Activated CD8-positive, alpha-beta memory T cell treated with anti-CD3 and anti-CD28 coated beads, Interleukin-2, amount 50 U/mL, for 1 hour (primary cell): Measurements from ENCODE around the gene GLYATL1B.
"Not testable (repeated sequence)": the region's sequence is repeated elsewhere in the genome, so short reads cannot be mapped to it uniquely, and the experiment has no call there.

Experiments
- DNase-seq: peaks from one replicate; pipeline ENCODE4 v3.0.0-alpha.2; 2020; ENCODE audit errors: extremely low read depth

GLYATL1B gene

GRCh38 chr11:59095972-59096575 lies 10.0 kb downstream of the GLYATL1B start:
- DNase-seq: not testable (repeated sequence)

DNA sequence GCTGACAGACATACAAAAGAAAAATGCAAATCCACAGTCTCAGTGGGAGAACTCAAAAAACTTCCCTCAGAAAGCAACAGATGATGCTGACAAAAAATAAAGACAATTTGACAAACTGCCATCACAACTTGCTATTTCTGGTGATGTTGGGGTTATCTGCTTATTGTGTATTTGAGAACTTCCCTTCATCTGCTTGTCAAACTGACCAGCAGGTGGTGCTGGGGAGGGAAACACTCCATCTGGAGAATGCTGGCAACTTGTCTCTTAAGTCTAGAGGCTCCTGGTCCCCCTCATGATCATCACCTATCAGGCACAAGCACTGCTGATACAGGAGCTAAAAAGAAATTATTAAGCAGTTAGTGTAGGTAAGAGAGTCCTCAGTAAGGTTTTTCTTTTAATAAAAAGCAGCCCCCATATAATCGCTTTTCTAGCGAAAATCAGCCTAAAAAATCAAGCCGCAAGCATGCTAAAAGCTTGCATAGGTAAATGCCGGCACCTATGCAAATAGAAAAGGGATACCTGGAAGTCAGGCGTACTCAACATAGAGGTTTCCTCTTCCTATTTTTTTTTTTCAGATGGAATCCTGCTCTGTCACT lies 11.1 kb downstream of the GLYATL1B start:
- peak; percentile 8 for DNase-seq

DNA sequence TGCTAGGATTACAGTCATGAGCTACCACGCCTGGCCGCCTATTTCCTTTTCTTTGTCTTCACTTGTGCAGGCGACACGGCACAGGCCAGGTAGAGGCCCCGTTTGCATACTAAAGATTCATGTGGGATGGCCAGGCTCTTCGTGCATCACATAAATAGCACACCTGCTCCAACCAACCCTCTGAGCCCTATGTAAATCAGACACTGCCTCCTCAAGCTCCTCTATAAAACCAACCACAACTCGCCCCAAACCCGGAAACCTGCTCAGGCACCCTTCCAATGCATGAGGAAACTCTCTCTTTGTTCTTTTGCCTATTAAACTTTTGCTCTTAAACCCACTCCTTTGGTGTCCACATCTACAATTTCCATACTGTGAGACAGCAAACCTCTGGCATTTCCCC lies 11.8 kb downstream of the GLYATL1B start:
- DNase-seq: not testable (repeated sequence)

DNA sequence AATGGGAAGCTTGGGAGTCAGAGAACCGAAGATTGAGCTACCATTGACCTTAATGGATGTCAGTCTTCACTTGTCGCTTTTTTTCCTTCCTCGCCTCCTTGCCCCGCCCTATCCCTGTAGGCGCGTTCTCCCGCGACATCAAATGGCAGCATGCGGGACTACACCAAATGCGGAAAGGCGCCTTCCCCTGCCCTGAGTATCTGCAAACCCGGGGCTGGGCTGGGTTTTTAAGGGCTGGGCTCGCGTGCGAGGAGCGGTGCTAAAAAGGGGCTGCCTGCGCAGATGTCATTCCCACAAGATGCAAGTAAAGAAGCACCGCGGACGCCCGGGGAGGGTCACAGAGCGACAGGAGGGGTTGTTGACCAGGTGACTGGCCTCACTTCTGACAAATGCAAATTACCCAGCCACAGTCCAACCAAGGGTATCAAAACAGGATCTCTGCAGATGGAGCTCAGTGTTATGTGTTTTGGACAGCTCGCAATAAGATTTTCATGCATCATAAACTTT lies 16.2 kb downstream of the GLYATL1B start:
- DNase-seq: peak; percentile 1

- peak; percentile 7 for DNase-seq
Observed at GRCh38 chr11:59106363-59107336, 20.5 kb downstream of the GLYATL1B start, which contains the start of gene FAM111B. FAM111B (plus strand) TSS chr11:59107237; CDS start chr11:59109626, 2,389 bp downstream.

GRCh38 chr11:59107721-59108120 lies 21.6 kb downstream of the GLYATL1B start:
- not testable (repeated sequence) for DNase-seq

DNA sequence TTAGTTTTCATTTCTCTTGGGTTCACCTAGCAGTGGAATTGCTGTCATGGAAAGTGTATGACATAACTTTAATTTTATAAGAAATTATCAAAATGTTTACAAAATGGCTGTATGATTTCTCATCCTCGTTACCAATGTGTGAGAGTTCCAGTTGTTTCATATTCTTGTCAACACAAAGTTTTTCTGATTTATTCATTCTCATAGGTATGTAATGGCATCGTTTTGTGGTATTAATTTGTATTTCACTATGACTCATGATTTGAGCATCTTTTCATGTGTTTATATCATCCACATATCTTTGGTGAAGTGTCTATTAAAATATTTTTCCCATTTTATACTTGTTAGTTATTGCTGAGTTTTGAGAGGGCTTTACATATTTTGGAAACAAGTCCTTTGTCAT lies 26.4 kb downstream of the GLYATL1B start:
- no peak for DNase-seq

DNA sequence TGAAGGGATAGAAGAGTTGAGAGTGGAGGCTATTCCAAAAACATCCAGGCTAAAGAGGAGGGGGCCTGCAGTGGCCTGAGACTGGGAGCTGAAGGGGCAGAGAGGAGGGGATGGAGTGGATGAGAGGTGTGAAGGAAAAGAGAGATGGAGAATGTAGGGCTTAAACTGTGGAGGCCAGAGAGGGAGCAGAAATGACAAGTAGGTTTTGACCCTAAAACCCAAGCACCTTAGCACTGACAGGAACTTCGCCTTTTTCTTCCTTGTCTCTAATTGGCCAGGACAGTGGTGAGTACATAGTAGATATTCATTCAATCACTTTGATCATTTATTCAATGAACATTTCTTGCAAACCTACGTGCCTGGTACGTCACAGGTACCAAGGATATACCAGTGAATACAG lies 28.2 kb downstream of the GLYATL1B start:
- DNase-seq: no peak

DNA sequence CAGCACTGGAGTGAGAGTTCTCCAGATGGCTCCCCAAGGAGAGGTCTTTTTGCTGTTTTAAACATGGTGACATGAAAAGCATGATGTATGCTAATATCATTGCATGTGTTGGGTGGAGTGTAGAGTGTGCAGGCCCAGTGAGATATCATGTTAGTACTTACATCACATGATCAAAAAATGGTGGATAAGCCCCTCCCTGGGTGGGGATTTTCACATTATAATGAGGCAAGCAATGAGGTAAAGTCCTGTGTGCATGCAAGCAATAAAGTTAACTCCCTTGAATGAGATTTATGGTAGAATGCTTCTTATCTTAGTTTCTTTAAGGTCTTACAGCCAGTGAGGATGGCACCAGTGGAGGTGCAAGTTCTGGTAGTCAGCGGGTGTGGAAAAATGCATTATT lies 29.4 kb downstream of the GLYATL1B start:
- no peak for DNase-seq

- DNase-seq: no peak
Observed at GRCh38 chr11:59117774-59118173, 31.7 kb downstream of the GLYATL1B start.

DNA sequence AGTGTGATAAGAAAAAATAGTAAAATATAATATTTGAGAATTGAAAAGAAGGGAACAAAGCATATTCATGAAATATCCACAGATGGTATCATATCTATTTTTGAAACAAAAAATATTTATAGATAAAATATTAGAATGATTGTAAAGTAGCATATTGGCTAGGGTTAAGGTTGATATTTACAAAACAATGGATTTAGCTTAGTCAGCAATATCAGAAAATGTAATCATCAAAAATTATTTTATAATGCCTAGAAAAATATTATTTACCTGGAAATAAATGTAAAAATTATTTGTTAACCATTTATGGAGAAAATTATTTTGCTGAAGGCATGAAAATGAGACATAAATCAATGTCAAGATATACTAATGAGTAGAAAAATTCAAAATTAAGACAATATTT lies 33.7 kb downstream of the GLYATL1B start:
- DNase-seq: no peak

GRCh38 chr11:59135648-59136461 lies 49.7 kb downstream of the GLYATL1B start:
- peak; percentile 46 for DNase-seq

- not testable (repeated sequence) for DNase-seq
Observed at GRCh38 chr11:59136551-59136950, 50.4 kb downstream of the GLYATL1B start.

- no peak for DNase-seq
Observed at GRCh38 chr11:59137190-59137589, 51.1 kb downstream of the GLYATL1B start.

- DNase-seq: no peak
Observed at GRCh38 chr11:59138643-59139042, 52.5 kb downstream of the GLYATL1B start.

DNA sequence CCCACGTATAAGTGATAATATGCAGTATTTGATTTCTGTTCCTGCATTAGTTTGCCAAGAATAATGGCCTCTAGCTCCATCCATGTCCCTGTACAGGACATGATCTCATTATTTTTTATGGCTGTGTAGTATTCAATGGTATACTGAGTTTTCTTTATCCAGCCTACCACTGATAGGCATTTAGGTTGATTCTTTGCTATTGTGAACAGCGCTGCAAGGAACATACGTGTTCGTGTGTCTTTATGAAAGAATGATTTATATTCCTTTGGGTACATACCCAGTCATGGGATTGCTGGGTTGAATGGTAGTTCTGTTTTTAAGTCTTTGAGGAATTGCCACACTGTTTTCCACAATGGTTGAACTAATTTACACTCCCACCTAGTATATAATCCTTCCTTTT lies 55.1 kb downstream of the GLYATL1B start:
- DNase-seq: no peak

- no peak for DNase-seq
Observed at GRCh38 chr11:59141673-59142460, 55.8 kb downstream of the GLYATL1B start.

DNA sequence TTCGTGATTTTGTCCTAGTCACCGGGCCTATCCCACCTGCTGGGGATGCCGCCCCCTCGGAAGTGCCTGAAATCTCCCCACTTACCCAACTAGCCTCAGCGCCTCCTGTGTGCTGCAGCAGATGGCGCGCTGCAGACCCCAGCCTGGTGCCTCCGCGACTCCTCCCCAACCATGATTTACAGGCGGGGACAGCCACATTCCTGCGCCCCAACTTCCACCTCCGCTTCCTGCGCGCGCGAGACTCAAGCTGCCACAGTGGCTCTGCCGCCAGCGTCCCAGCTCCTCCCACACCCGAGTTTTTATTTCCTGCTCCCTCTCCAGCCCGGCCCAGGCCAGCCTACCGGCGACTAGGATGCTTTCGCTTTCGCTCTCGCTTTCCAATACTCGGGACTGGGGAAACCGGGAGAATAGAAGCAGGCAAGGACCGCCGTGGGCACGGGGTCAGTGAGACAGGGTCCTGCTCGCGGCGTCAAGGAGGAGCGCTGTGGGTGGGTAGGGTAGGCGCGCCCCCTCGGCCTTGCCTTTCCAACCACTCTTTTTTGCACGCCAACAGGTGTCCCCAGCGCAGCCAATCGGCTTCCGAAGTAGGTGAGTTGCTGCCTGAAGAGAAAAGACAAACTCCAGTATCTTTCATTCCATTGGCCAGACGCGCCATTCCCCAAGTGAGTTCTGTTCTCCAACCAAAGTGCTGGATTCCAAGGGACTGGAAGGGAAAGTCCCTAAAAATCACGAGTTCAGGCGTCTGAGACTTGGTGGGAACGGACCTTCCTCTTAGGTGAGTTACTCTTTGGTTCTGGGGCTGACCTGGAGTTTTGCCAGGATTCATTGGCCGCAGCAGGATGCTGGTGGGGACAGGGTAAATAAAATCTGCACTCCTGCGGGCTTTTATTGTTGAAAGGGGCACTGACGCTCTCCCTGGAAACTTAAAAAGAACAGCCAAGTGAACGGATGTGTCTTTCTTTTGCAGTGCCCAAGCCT lies 56.7 kb downstream of the GLYATL1B start, which contains the start of gene FAM111A:
Gene FAM111A (plus strand): TSS at position 327 of the 978 bp plus-strand sequence. CDS start 6,017 bp downstream, outside the sequence.
- DNase-seq: peak; percentile 65

- no peak for DNase-seq
Observed at GRCh38 chr11:59144096-59144495, 58.0 kb downstream of the GLYATL1B start.
